Activated T-cell treated with anti-CD3 and anti-CD28 coated beads, Interleukin-2, amount 50 U/mL, for 72 hours (primary cell): Measurements from ENCODE around the gene CTBP2. TPM values are rescaled to one million over a fixed set of nuclear protein-coding genes. Genes with fewer than 3 reads are reported as not detected.

Experiments used
- ATAC-seq, 2 donors: fragments of 150-1000 bp; cut with Tn5 transposase; replicated peaks in 1 of 2; 2 replicates each; pipeline ENCODE4 v1.10.0; 2021; ENCODE audit warnings: moderate library complexity in 2 of 2, mild to moderate bottlenecking in 1 of 2
- DNase-seq, 2 donors: peaks; one replicate each; pipeline ENCODE4 v3.0.0; 2021 to 2022; ENCODE audit warnings: mixed read lengths in 1 of 2
- H3K27ac Mint-ChIP-seq: one replicate; pipeline ENCODE4 v1.8.0; 2022; ENCODE audit warnings: mild to moderate bottlenecking, moderate library complexity, mixed read lengths
- H3K27me3 Mint-ChIP-seq: one replicate; pipeline ENCODE4 v1.8.0; 2022; ENCODE audit warnings: low read depth, mixed read lengths
- H3K36me3 Mint-ChIP-seq, 2 donors: one replicate each; pipeline ENCODE4 v1.8.0; 2022; ENCODE audit warnings: mixed read lengths in 2 of 2, mild to moderate bottlenecking in 1 of 2; ENCODE audit not compliant: insufficient read depth in 2 of 2
- H3K4me1 Mint-ChIP-seq: one replicate; pipeline ENCODE4 v1.8.0; 2022; ENCODE audit warnings: low read depth, mixed read lengths
- H3K4me3 Mint-ChIP-seq, 2 donors: one replicate each; pipeline ENCODE4 v1.8.0; 2022; ENCODE audit warnings: mild to moderate bottlenecking in 2 of 2, mixed read lengths in 2 of 2, moderate library complexity in 2 of 2
- H3K9me3 Mint-ChIP-seq, 2 donors: one replicate each; pipeline ENCODE4 v1.8.0; 2022; ENCODE audit warnings: mixed read lengths in 2 of 2
- total RNA-seq, 2 donors: library from RNA; stranded (reverse); gene quantifications; one replicate each; pipeline ENCODE4 v1.2.3, GENCODE V29; 2022

The CTBP2 gene
- total RNA-seq, 2 donors from 2014 or later = 0.72 to 2.5 TPM

GRCh38 chr10:125105155-125105554, 55.2 kb downstream of the CTBP2 start:
- no peak for ATAC-seq

GRCh38 chr10:125104559-125104958, 55.8 kb downstream of the CTBP2 start:
- Mint-ChIP-seq H3K27me3 (no peaks in the 10 kb centered on the region), H3K36me3 (no peaks in the 10 kb centered on the region), H3K27ac (no peak overlapping the region), H3K4me1 (no peaks in the 10 kb centered on the region), H3K4me3 (no peak overlapping the region), H3K9me3 (peaks cover 0 to 4% of the 10 kb centered on the region in 2 donors)
- no peak for DNase-seq
- no peak for ATAC-seq

More at GRCh38 chr10:125105155-125105554, 55.2 kb downstream of the CTBP2 start:
- H3K9me3 Mint-ChIP-seq = peaks cover 0 to 4% of the 10 kb centered on the region in 2 donors
- H3K4me3 Mint-ChIP-seq = no peak overlapping the region
- no peaks in the 10 kb centered on the region for H3K27me3 Mint-ChIP-seq
- no peaks in the 10 kb centered on the region for H3K36me3 Mint-ChIP-seq
- H3K4me1 Mint-ChIP-seq = no peaks in the 10 kb centered on the region
- DNase-seq = no peak
- no peak overlapping the region for H3K27ac Mint-ChIP-seq

- H3K4me1 Mint-ChIP-seq = no peaks in the 10 kb centered on the region
- peaks cover 0 to 4% of the 10 kb centered on the region in 2 donors for H3K9me3 Mint-ChIP-seq
- no peaks in the 10 kb centered on the region for H3K36me3 Mint-ChIP-seq
- ATAC-seq = no peak
- no peaks in the 10 kb centered on the region for H3K27me3 Mint-ChIP-seq
- no peak for DNase-seq
- no peak overlapping the region for H3K4me3 Mint-ChIP-seq
- H3K27ac Mint-ChIP-seq = no peak overlapping the region
Observed at GRCh38 chr10:125103924-125104323, 56.4 kb downstream of the CTBP2 start.

GRCh38 chr10:125103466-125103865, 56.9 kb downstream of the CTBP2 start:
- H3K9me3 Mint-ChIP-seq = peaks cover 0 to 4% of the 10 kb centered on the region in 2 donors
- H3K36me3 Mint-ChIP-seq = no peaks in the 10 kb centered on the region
- H3K4me1 Mint-ChIP-seq = no peaks in the 10 kb centered on the region
- ATAC-seq = no peak
- no peaks in the 10 kb centered on the region for H3K27me3 Mint-ChIP-seq
- DNase-seq = no peak
- H3K4me3 Mint-ChIP-seq = no peak overlapping the region
- no peak overlapping the region for H3K27ac Mint-ChIP-seq

- no peak overlapping the region for H3K27ac Mint-ChIP-seq
- ATAC-seq (no peak), DNase-seq (no peak)
- peaks cover 0 to 2% of the 10 kb centered on the region in 2 donors for H3K9me3 Mint-ChIP-seq
- no peaks in the 10 kb centered on the region for H3K36me3 Mint-ChIP-seq
- H3K27me3 Mint-ChIP-seq = no peaks in the 10 kb centered on the region
- no peaks in the 10 kb centered on the region for H3K4me1 Mint-ChIP-seq
- H3K4me3 Mint-ChIP-seq = no peak overlapping the region
Observed at GRCh38 chr10:125102821-125103220, 57.5 kb downstream of the CTBP2 start.

- Mint-ChIP-seq H3K27ac (no peak overlapping the region), H3K4me3 (no peak overlapping the region), H3K9me3 (no peaks in the 10 kb centered on the region), H3K4me1 (no peaks in the 10 kb centered on the region), H3K27me3 (no peaks in the 10 kb centered on the region), H3K36me3 (no peaks in the 10 kb centered on the region)
- ATAC-seq = no peak
- no peak for DNase-seq
Observed at GRCh38 chr10:125102246-125102645, 58.1 kb downstream of the CTBP2 start.

GRCh38 chr10:125101581-125101980, 58.8 kb downstream of the CTBP2 start:
- H3K4me3 Mint-ChIP-seq = no peak overlapping the region
- DNase-seq = no peak
- ATAC-seq = no peak
- H3K27ac Mint-ChIP-seq = no peak overlapping the region
- no peaks in the 10 kb centered on the region for H3K4me1 Mint-ChIP-seq
- no peaks in the 10 kb centered on the region for H3K9me3 Mint-ChIP-seq
- no peaks in the 10 kb centered on the region for H3K27me3 Mint-ChIP-seq
- H3K36me3 Mint-ChIP-seq = no peaks in the 10 kb centered on the region

GRCh38 chr10:125101049-125101448, 59.3 kb downstream of the CTBP2 start:
- H3K4me3 Mint-ChIP-seq = no peak overlapping the region
- H3K27me3 Mint-ChIP-seq = no peaks in the 10 kb centered on the region
- no peaks in the 10 kb centered on the region for H3K4me1 Mint-ChIP-seq
- ATAC-seq = no peak
- DNase-seq = no peak
- no peaks in the 10 kb centered on the region for H3K9me3 Mint-ChIP-seq
- no peak overlapping the region for H3K27ac Mint-ChIP-seq
- no peaks in the 10 kb centered on the region for H3K36me3 Mint-ChIP-seq

- Mint-ChIP-seq H3K4me3 (no peak overlapping the region), H3K9me3 (no peaks in the 10 kb centered on the region), H3K4me1 (no peaks in the 10 kb centered on the region), H3K27me3 (no peaks in the 10 kb centered on the region), H3K36me3 (no peaks in the 10 kb centered on the region), H3K27ac (no peak overlapping the region)
- ATAC-seq (no peak), DNase-seq (no peak)
Observed at GRCh38 chr10:125097409-125098070, 62.8 kb downstream of the CTBP2 start.

GRCh38 chr10:125096975-125097374, 63.4 kb downstream of the CTBP2 start:
- Mint-ChIP-seq H3K27me3 (no peaks in the 10 kb centered on the region), H3K4me1 (no peaks in the 10 kb centered on the region), H3K4me3 (no peak overlapping the region), H3K36me3 (no peaks in the 10 kb centered on the region), H3K27ac (no peak overlapping the region), H3K9me3 (no peaks in the 10 kb centered on the region)
- ATAC-seq (no peak), DNase-seq (no peak)

GRCh38 chr10:125096371-125096770, 64.0 kb downstream of the CTBP2 start:
- H3K9me3 Mint-ChIP-seq = no peaks in the 10 kb centered on the region
- no peak overlapping the region for H3K27ac Mint-ChIP-seq
- H3K27me3 Mint-ChIP-seq = no peaks in the 10 kb centered on the region
- no peaks in the 10 kb centered on the region for H3K4me1 Mint-ChIP-seq
- ATAC-seq = peak in 1 of 2 donors; percentile 19
- no peaks in the 10 kb centered on the region for H3K36me3 Mint-ChIP-seq
- DNase-seq = no peak
- no peak overlapping the region for H3K4me3 Mint-ChIP-seq

GRCh38 chr10:125095776-125096175, 64.6 kb downstream of the CTBP2 start:
- Mint-ChIP-seq H3K9me3 (no peaks in the 10 kb centered on the region), H3K36me3 (no peaks in the 10 kb centered on the region), H3K4me3 (no peak overlapping the region), H3K27me3 (no peaks in the 10 kb centered on the region), H3K27ac (no peak overlapping the region), H3K4me1 (no peaks in the 10 kb centered on the region)
- ATAC-seq = no peak
- no peak for DNase-seq

GRCh38 chr10:125095228-125095627, 65.1 kb downstream of the CTBP2 start:
- DNase-seq (no peak), ATAC-seq (no peak)
- no peaks in the 10 kb centered on the region for H3K36me3 Mint-ChIP-seq
- no peaks in the 10 kb centered on the region for H3K27me3 Mint-ChIP-seq
- H3K4me3 Mint-ChIP-seq = no peak overlapping the region
- H3K4me1 Mint-ChIP-seq = no peaks in the 10 kb centered on the region
- no peaks in the 10 kb centered on the region for H3K9me3 Mint-ChIP-seq
- no peak overlapping the region for H3K27ac Mint-ChIP-seq

GRCh38 chr10:125094806-125095205, 65.6 kb downstream of the CTBP2 start:
- H3K9me3 Mint-ChIP-seq = no peaks in the 10 kb centered on the region
- no peaks in the 10 kb centered on the region for H3K36me3 Mint-ChIP-seq
- H3K27me3 Mint-ChIP-seq = no peaks in the 10 kb centered on the region
- no peak overlapping the region for H3K27ac Mint-ChIP-seq
- no peak for ATAC-seq
- no peaks in the 10 kb centered on the region for H3K4me1 Mint-ChIP-seq
- H3K4me3 Mint-ChIP-seq = no peak overlapping the region
- DNase-seq = no peak
